NCI-H345 treated with DMSO at 0.1 percent for 48 hours (cell line): Measurements from ENCODE around the gene FBLN2.

Source experiments
- DNase-seq: peaks from one replicate; lab custom pipeline; 2025; ENCODE audit not compliant: unreplicated experiment; lab: John Stamatoyannopoulos, UW

FBLN2 gene

GRCh38 chr3:13530241-13531009, 18.5 kb upstream of the FBLN2 start:
- no peak for DNase-seq

GRCh38 chr3:13532085-13532484, 16.8 kb upstream of the FBLN2 start:
- no peak for DNase-seq

GRCh38 chr3:13532631-13533030, 16.3 kb upstream of the FBLN2 start:
- DNase-seq = no peak

- no peak for DNase-seq
Measured at GRCh38 chr3:13533885-13534301, 15.0 kb upstream of the FBLN2 start.

GRCh38 chr3:13535526-13535875, 13.4 kb upstream of the FBLN2 start:
- DNase-seq = no peak

GRCh38 chr3:13535905-13536304, 13.0 kb upstream of the FBLN2 start:
- no peak for DNase-seq

GRCh38 chr3:13536432-13536831, 12.5 kb upstream of the FBLN2 start:
- DNase-seq = no peak

GRCh38 chr3:13536832-13537231, 12.1 kb upstream of the FBLN2 start:
- no peak for DNase-seq

- no peak for DNase-seq
Measured at GRCh38 chr3:13537244-13537908, 11.5 kb upstream of the FBLN2 start.

GRCh38 chr3:13537909-13538296, 11.0 kb upstream of the FBLN2 start:
- no peak for DNase-seq

GRCh38 chr3:13538520-13539291, 10.2 kb upstream of the FBLN2 start:
- no peak for DNase-seq

GRCh38 chr3:13539292-13539638, 9.7 kb upstream of the FBLN2 start:
- no peak for DNase-seq

- no peak for DNase-seq
Measured at GRCh38 chr3:13539671-13540070, 9.3 kb upstream of the FBLN2 start.

GRCh38 chr3:13540297-13540995, 8.5 kb upstream of the FBLN2 start:
- no peak for DNase-seq

- no peak for DNase-seq
Measured at GRCh38 chr3:13541691-13542090, 7.2 kb upstream of the FBLN2 start.

GRCh38 chr3:13542142-13542541, 6.8 kb upstream of the FBLN2 start:
- DNase-seq = no peak

- no peak for DNase-seq
Measured at GRCh38 chr3:13543253-13543652, 5.7 kb upstream of the FBLN2 start.

- DNase-seq = no peak
Measured at GRCh38 chr3:13544293-13544831, 4.6 kb upstream of the FBLN2 start.

GRCh38 chr3:13544951-13545651, 3.8 kb upstream of the FBLN2 start:
- DNase-seq = no peak

- no peak for DNase-seq
Measured at GRCh38 chr3:13545952-13546454, 2.9 kb upstream of the FBLN2 start.
